Stimulated activated naive B cell treated with anti-CD40 and anti-IgM and Interleukin-4, amounts not matched to agents 10 μg/mL and 1 μg/mL and 100 μg/mL, for 72 hours (primary cell): ENCODE measurements around the gene CYP19A1.
"Not testable (repeated sequence)": the region's sequence is repeated elsewhere in the genome, so short reads cannot be mapped to it uniquely, and the experiment has no call there.

ENCODE experiments used
- ATAC-seq, 2 donors: fragments of 150-1000 bp; cut with Tn5 transposase; replicated peaks; 2 replicates each; pipeline ENCODE4 v1.10.0; 2021; ENCODE audit warnings: moderate library complexity in 1 of 2
- DNase-seq: peaks from one replicate; pipeline ENCODE4 v3.0.0; 2021
- H3K27ac Mint-ChIP-seq: one replicate; pipeline ENCODE4 v1.8.0; 2022; ENCODE audit warnings: mild to moderate bottlenecking, mixed read lengths
- H3K27me3 Mint-ChIP-seq, 2 donors: one replicate each; pipeline ENCODE4 v1.8.0; 2022; ENCODE audit warnings: mixed read lengths in 2 of 2
- H3K36me3 Mint-ChIP-seq, 2 donors: one replicate each; pipeline ENCODE4 v1.8.0; 2022; ENCODE audit warnings: mixed read lengths in 2 of 2, mild to moderate bottlenecking in 1 of 2
- H3K4me1 Mint-ChIP-seq, 2 donors: one replicate each; pipeline ENCODE4 v1.8.0; 2022; ENCODE audit warnings: mixed read lengths in 2 of 2, mild to moderate bottlenecking in 1 of 2
- H3K4me3 Mint-ChIP-seq, 2 donors: one replicate each; pipeline ENCODE4 v1.8.0; 2022; ENCODE audit warnings: mild to moderate bottlenecking in 2 of 2, mixed read lengths in 2 of 2, moderate library complexity in 1 of 2
- H3K9me3 Mint-ChIP-seq, 2 donors: one replicate each; pipeline ENCODE4 v1.8.0; 2022; ENCODE audit warnings: mixed read lengths in 2 of 2, mild to moderate bottlenecking in 1 of 2

Gene CYP19A1

DNA sequence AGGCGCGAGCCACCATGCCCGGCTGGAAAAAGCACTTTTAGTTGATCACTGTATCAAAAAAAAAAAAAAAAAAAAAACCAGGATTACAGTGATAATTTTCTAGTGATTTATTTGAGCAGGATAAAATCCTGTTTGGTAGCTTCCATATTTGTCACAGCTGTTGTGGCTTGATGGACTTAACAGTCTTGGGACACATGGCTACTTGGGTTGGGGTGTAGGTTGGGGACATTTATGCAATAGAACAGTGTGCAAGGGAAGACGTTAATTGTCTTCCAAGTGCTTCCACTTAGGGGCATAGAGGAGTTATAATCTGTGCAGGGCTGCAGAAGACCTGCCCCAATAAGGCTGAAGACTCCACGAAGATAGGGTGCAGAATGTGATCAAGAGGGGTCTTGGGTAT lies 136.8 kb downstream of the CYP19A1 start:
- Mint-ChIP-seq H3K9me3 (no peaks in the 10 kb centered on the region), H3K27ac (no peak overlapping the region), H3K27me3 (peaks cover 19 to 48% of the 10 kb centered on the region in 2 donors), H3K36me3 (no peaks in the 10 kb centered on the region), H3K4me3 (no peak overlapping the region), H3K4me1 (no peaks in the 10 kb centered on the region)
- DNase-seq: no peak
- ATAC-seq: no peak

DNA sequence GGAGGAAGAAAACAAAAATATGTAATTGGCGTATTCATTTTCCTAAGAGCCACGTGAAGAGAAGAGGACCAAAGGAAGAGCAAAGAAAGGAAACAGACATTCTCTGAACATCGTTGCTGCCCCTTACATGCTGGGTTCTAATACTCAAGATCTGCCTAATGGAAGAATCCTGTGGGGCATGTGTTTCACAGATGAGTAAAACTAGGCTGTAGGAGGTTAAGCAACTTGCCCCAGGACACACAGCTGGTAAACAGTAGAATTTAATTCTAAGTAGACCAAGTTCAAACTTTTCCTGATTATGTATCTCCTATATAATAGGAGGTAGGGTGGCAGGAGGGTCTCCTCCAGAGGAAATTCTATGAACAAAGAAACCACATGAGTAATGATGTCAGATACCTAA lies 137.6 kb downstream of the CYP19A1 start:
- Mint-ChIP-seq H3K27ac (no peak overlapping the region), H3K4me3 (no peak overlapping the region), H3K27me3 (peaks cover 22 to 45% of the 10 kb centered on the region in 2 donors), H3K4me1 (no peaks in the 10 kb centered on the region), H3K9me3 (no peaks in the 10 kb centered on the region), H3K36me3 (no peaks in the 10 kb centered on the region)
- no peak for DNase-seq
- no peak for ATAC-seq

DNA sequence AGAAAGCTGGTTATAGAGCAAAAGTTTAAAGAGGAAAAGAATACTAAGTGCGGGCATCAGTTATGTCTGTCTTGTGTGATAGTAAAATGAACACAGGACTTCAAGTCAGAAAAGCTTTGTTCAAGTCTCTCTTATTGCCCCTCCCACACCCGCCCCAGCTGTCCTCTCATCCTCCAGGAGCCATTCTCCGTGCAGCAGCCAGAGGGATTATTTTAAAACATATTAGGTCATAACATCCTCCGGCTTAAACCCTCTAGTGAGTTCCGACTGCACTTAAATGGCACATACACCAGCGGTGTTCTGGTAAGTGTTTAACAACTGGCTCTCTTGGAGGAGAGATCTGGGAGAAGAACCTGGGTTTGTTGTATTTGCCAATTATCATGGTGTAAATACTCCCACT lies 138.9 kb downstream of the CYP19A1 start:
- Mint-ChIP-seq H3K27ac (no peak overlapping the region), H3K27me3 (peaks cover 25 to 45% of the 10 kb centered on the region in 2 donors), H3K4me3 (no peak overlapping the region), H3K36me3 (no peaks in the 10 kb centered on the region), H3K4me1 (no peaks in the 10 kb centered on the region), H3K9me3 (no peaks in the 10 kb centered on the region)
- DNase-seq (no peak), ATAC-seq (no peak)

DNA sequence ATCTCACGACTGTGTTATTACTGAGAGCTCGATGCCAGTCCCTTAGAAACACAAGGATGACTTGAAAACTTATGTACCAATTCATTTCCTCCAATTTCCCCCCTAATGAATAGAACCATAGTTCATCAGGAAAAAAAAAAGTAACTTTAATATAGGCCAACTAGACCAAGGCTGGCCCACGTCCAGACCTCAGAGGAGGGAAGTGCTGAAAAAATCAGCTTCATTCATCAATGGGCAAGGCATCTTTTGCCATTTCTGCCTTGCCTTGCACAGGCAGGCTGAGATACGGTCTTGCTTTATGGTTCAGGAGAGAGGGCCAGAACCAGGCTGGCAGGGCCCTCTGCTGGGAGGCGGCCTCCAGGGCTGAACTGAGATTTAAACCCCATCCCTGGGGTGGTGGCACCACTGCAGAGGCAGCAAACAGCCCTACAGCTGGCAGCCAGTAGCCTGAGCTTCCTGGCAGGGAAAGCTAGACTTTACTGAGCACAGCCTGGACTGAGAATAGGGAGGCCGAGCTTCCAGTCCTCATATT lies 139.6 kb downstream of the CYP19A1 start:
- Mint-ChIP-seq H3K4me3 (no peak overlapping the region), H3K27ac (no peak overlapping the region), H3K36me3 (no peaks in the 10 kb centered on the region), H3K27me3 (peaks cover 30 to 53% of the 10 kb centered on the region in 2 donors), H3K4me1 (no peaks in the 10 kb centered on the region), H3K9me3 (no peaks in the 10 kb centered on the region)
- no peak for DNase-seq
- ATAC-seq: peak; percentile 20 to 31

DNA sequence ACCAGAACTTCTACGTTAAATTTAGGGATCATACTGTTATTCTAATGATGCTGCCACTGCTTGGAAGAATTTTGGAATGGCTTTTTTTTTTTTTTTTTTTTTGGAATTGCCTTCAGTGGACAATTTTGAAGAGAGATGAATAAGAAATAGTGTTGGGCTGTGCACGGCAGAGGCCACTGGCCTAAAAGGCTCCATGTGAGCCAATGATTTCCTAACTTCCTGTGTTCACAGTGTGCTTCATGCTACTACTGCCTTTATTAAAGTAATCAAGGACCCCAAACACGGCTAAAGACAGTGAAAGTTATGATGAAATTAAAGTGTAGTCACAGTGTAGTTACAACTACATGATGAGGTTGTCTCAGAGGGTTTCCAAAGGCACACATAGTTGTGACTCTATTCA lies 142.9 kb downstream of the CYP19A1 start:
- Mint-ChIP-seq H3K27ac (no peak overlapping the region), H3K4me3 (no peak overlapping the region), H3K36me3 (no peaks in the 10 kb centered on the region), H3K27me3 (peaks cover 45 to 60% of the 10 kb centered on the region in 2 donors), H3K9me3 (no peaks in the 10 kb centered on the region), H3K4me1 (peaks cover 9 to 20% of the 10 kb centered on the region in 2 donors)
- DNase-seq (no peak), ATAC-seq (no peak)

DNA sequence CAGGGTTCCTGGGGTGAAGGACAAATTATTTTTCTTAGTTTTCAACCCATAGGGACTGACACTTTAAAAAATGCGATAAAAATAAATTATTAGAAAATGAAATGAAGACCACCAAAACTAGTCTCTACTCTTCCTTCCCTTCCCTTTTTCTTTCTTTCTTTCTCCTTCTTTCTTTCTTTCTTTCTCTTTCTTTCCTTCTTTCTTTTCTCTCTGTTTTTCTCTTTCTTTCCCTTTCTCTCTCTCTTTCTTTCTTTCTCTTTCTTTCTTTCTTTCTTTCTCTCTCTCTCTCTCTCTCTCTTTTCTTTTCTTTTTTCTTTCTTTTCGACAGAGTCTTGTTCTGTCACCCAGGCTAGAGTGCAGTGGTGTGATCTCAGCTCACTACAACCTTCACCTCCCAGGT lies 144.4 kb downstream of the CYP19A1 start:
- ATAC-seq (no peak), DNase-seq (no peak)
- peaks cover 39 to 57% of the 10 kb centered on the region in 2 donors for H3K27me3 Mint-ChIP-seq
- H3K27ac Mint-ChIP-seq: no peak overlapping the region
- H3K9me3 Mint-ChIP-seq: no peaks in the 10 kb centered on the region
- peaks cover 14 to 31% of the 10 kb centered on the region in 2 donors for H3K4me1 Mint-ChIP-seq
- H3K4me3 Mint-ChIP-seq: peak overlapping the region in 1 of 2 donors; percentile 15
- H3K36me3 Mint-ChIP-seq: no peaks in the 10 kb centered on the region

DNA sequence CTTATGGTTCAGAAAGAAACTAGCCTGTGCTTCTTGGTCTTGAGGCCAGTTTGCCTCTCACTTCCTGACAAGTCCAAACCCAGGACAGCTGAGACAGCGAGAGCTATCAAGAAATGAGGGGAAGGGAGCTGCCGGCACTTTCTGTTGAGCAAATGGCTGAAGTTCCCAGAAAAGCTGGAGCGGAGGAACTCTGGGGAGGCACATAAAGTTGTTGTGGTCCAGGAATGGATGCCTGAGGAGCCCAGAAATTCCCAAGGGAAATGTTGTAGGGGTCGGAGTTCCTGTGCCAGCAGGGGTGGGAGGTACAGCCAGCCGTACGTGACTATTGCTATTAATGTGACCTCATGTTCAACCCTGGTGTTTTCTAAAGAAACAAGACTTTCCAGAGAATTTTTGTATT lies 144.9 kb downstream of the CYP19A1 start:
- peaks cover 39 to 57% of the 10 kb centered on the region in 2 donors for H3K27me3 Mint-ChIP-seq
- H3K36me3 Mint-ChIP-seq: no peaks in the 10 kb centered on the region
- H3K27ac Mint-ChIP-seq: no peak overlapping the region
- peaks cover 18 to 34% of the 10 kb centered on the region in 2 donors for H3K4me1 Mint-ChIP-seq
- H3K9me3 Mint-ChIP-seq: peaks cover 0 to 1% of the 10 kb centered on the region in 2 donors
- ATAC-seq (no peak), DNase-seq (no peak)
- peak overlapping the region in 1 of 2 donors; percentile 23 for H3K4me3 Mint-ChIP-seq

DNA sequence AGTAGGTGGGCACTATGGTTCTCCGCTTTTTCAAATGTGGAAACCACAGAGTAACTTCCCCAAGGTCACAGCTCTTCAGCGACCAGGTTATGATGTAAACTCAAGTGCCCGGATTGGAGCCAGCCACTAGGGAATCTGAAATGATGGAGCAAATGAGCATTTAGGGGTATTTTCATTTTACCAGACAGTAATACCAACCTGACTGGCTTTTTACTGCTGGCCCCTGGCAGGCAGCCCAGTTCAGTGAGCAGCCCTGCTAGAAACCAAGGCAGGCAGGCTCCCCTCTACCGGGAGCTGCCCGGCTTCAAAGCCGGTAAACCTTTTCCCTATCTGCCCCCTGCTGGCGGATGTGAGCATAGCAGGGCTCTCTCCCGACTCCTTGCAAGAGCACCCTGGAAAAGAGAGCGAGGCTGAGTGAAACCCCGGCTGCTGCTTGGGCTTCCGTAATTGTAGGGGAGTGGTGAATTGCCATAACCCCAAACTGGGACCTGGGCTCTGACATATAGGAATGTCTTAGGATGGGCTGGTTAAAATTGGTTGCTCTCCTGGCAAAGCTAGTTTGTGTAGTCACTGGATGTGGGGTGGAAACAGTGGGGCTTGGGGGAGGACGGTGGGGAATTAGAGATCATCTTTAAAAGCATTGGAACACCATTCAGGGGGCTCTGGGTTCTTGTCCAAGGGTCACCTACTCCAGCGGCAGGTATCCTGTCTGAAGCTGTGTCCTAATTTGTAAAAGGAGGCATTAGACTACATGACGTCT lies 145.7 kb downstream of the CYP19A1 start:
- H3K36me3 Mint-ChIP-seq: no peaks in the 10 kb centered on the region
- H3K27me3 Mint-ChIP-seq: peaks cover 44 to 51% of the 10 kb centered on the region in 2 donors
- H3K27ac Mint-ChIP-seq: no peak overlapping the region
- peaks cover 22 to 43% of the 10 kb centered on the region in 2 donors for H3K4me1 Mint-ChIP-seq
- no peak overlapping the region for H3K4me3 Mint-ChIP-seq
- ATAC-seq: peak; percentile 63 to 64
- peak; percentile 59 for DNase-seq
- peaks cover 0 to 1% of the 10 kb centered on the region in 2 donors for H3K9me3 Mint-ChIP-seq

DNA sequence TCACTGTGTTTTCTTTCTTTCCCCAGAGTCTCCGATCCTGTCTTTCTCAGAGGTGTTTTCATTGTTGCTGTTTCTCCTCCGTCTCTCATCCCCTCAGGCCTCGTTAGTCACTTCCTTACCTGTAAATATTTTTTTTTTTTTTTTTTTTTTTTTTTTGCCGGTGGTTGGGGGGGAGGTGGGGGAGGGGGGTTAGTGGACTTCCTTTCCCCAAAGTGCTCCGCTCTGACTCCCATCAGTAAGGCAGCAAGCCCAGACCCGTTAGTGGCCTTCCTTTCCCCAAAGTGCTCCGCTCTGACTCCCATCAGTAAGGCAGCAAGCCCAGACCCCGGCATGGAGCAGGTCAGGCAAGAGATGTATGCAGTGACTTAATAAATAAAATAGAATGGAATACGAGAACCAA lies 146.6 kb downstream of the CYP19A1 start:
- Mint-ChIP-seq H3K9me3 (peaks cover 0 to 1% of the 10 kb centered on the region in 2 donors), H3K4me1 (peaks cover 30 to 52% of the 10 kb centered on the region in 2 donors), H3K27ac (no peak overlapping the region), H3K4me3 (no peak overlapping the region), H3K36me3 (no peaks in the 10 kb centered on the region), H3K27me3 (peaks cover 36 to 41% of the 10 kb centered on the region in 2 donors)
- ATAC-seq (no peak), DNase-seq (no peak)

DNA sequence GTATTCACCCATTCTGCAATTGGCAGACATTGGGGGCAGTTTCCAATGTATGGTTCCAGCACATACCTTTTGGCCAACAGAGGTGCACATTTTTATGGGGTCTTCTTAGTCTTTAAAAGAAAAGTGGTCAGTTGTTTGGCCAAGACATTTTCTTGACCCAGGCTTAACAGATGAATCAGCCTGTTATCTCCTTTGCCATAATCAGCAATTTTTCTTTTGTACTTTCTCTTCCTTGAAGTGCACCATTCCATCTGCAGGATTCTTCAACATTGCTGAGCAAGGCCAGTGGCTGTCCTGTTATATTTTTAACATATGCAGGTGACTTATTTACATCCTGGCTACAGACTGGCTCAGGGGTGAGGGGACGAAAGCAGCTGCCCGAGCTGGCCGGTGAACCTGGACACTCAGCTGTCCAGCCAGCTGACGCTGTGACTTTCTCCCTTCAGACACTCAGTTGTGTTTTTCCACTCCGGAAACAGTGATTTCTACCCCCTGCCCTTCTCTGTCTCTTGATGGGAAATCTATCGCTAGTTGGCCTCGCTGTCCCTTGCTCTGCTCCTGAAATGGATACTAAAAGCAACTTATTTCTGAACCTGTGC lies 147.2 kb downstream of the CYP19A1 start:
- peaks cover 34 to 39% of the 10 kb centered on the region in 2 donors for H3K27me3 Mint-ChIP-seq
- H3K4me3 Mint-ChIP-seq: no peak overlapping the region
- DNase-seq (no peak), ATAC-seq (no peak)
- H3K27ac Mint-ChIP-seq: no peak overlapping the region
- peaks cover 0 to 1% of the 10 kb centered on the region in 2 donors for H3K9me3 Mint-ChIP-seq
- H3K4me1 Mint-ChIP-seq: peaks cover 33 to 54% of the 10 kb centered on the region in 2 donors
- H3K36me3 Mint-ChIP-seq: no peaks in the 10 kb centered on the region

DNA sequence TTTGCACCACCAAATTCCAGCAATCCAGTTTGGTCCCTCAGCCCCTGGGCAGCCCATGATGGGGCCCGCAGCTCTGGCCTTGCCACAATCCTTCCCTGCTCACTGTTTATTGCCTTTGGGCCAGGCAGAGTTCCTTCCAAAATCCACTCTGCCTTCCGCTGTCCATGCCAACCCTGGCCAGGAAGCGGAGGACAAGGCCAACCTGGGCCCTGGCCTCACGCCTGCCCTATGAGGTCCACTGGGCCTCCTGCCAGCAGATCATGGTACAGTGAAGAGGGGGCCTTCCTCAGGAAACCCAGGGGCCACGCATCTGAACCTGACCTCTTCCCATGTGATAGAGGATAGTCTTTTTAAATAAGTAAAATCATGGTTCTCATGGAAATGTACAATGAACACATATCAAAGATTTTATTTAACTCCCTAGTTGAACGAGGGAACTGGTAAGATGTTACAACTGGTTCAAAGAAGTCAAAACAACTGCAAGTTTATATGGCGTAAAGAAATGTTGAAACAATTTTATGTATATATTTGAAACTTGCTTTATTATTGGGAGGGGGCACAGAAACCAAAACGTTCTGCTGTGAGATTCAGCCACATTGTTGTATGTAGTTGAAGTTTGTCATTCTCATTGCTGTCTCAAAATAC lies 147.8 kb downstream of the CYP19A1 start:
- DNase-seq: no peak
- Mint-ChIP-seq H3K27ac (no peak overlapping the region), H3K4me3 (no peak overlapping the region), H3K4me1 (peaks cover 35 to 54% of the 10 kb centered on the region in 2 donors), H3K9me3 (peaks cover 0 to 1% of the 10 kb centered on the region in 2 donors), H3K36me3 (no peaks in the 10 kb centered on the region), H3K27me3 (peaks cover 29 to 33% of the 10 kb centered on the region in 2 donors)
- no peak for ATAC-seq

DNA sequence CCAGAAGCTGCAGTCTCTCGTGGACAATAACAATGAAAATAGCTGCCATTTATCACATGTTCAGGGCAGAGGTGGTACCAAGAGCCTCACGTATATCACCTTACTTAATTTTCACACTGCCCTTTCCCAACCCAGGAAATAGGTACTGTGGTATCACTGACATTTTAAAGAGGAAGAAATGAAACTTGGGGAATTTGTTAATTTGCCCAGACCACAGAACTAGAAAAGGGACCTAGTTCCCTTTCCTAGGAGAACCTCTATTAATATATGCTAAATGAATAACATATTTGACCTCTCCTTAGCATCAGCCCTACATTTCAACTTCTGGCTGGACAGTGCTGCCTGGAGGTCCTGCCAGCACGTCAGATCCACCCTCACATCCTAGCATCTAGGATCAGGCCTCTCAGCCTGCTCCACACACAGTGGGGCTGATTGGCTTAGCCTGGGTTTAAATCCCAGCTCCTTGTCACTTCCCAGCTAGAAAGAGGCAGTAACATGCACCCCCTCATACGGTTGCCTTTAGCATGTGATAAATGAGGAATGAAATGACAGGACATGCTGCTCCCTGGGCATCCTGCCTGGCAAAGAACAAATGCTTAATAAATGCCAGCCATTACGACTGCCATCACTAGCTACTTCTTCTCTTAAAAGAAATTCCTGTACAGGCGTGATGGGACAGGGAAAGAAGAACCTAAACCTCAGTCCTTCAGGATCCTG lies 148.6 kb downstream of the CYP19A1 start:
- peaks cover 0 to 1% of the 10 kb centered on the region in 2 donors for H3K9me3 Mint-ChIP-seq
- ATAC-seq: peak; percentile 65 to 67
- peak overlapping the region; percentile 48 for H3K27ac Mint-ChIP-seq

DNA sequence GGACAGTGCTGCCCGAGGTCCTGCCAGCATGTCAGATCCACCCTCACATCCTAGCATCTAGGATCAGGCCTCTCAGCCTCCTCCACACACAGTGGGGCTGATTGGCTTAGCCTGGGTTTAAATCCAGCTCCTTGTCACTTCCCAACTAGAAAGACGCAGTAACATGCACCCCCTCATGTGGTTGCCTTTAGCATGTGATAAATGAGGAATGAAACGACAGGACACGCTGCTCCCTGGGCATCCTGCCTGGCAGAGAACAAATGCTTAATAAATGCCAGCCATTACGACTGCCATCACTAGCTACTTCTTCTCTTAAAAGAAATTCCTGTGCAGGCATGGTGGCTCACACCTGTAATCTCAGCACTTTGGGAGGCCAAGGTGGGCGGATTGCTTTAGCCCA lies 149.6 kb downstream of the CYP19A1 start:
- not testable (repeated sequence) for ATAC-seq, H3K36me3 Mint-ChIP-seq, H3K27ac Mint-ChIP-seq, DNase-seq, H3K4me3 Mint-ChIP-seq, H3K9me3 Mint-ChIP-seq
- Mint-ChIP-seq H3K27me3 (peaks cover 23 to 32% of the 10 kb centered on the region in 2 donors), H3K4me1 (peaks cover 35 to 54% of the 10 kb centered on the region in 2 donors)

More for the DNA sequence above, 148.6 kb downstream of the CYP19A1 start:
- DNase-seq: no peak
- H3K4me1 Mint-ChIP-seq: peaks cover 35 to 54% of the 10 kb centered on the region in 2 donors
- no peaks in the 10 kb centered on the region for H3K36me3 Mint-ChIP-seq
- peaks cover 28 to 34% of the 10 kb centered on the region in 2 donors for H3K27me3 Mint-ChIP-seq
- H3K4me3 Mint-ChIP-seq: no peak overlapping the region

DNA sequence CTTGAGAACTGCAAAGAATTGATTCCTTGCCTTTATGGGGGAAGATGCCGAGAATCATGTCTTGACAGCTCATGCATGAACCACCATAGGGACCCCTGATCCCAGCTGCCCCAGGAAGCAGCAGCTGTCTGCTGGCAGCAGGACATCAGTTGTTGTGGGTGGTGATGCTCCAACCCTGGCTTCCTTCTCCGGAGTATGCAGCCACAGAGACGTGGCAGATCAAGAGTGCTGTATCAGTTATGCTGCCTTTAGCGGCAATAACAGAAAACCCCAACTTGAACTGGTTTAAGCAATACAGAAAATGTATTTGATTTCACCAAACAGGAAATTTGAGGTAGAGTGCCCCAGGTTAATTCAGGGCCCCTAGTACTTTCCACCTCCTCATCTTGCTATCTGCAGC lies 151.5 kb downstream of the CYP19A1 start:
- H3K27ac Mint-ChIP-seq: peak overlapping the region; percentile 82
- H3K4me3 Mint-ChIP-seq: peak overlapping the region in 1 of 2 donors; percentile 5
- peaks cover 13 to 17% of the 10 kb centered on the region in 2 donors for H3K27me3 Mint-ChIP-seq
- ATAC-seq (peak in 1 of 2 donors; percentile 2), DNase-seq (no peak)
- H3K36me3 Mint-ChIP-seq: no peaks in the 10 kb centered on the region
- H3K9me3 Mint-ChIP-seq: peaks cover 0 to 1% of the 10 kb centered on the region in 2 donors
- peaks cover 28 to 38% of the 10 kb centered on the region in 2 donors for H3K4me1 Mint-ChIP-seq
